ENCODE measurements around the gene SYNM.
"Not testable (repeated sequence)": the region's sequence is repeated elsewhere in the genome, so short reads cannot be mapped to it uniquely, and the experiment has no call there.

Gene SYNM, protein sequence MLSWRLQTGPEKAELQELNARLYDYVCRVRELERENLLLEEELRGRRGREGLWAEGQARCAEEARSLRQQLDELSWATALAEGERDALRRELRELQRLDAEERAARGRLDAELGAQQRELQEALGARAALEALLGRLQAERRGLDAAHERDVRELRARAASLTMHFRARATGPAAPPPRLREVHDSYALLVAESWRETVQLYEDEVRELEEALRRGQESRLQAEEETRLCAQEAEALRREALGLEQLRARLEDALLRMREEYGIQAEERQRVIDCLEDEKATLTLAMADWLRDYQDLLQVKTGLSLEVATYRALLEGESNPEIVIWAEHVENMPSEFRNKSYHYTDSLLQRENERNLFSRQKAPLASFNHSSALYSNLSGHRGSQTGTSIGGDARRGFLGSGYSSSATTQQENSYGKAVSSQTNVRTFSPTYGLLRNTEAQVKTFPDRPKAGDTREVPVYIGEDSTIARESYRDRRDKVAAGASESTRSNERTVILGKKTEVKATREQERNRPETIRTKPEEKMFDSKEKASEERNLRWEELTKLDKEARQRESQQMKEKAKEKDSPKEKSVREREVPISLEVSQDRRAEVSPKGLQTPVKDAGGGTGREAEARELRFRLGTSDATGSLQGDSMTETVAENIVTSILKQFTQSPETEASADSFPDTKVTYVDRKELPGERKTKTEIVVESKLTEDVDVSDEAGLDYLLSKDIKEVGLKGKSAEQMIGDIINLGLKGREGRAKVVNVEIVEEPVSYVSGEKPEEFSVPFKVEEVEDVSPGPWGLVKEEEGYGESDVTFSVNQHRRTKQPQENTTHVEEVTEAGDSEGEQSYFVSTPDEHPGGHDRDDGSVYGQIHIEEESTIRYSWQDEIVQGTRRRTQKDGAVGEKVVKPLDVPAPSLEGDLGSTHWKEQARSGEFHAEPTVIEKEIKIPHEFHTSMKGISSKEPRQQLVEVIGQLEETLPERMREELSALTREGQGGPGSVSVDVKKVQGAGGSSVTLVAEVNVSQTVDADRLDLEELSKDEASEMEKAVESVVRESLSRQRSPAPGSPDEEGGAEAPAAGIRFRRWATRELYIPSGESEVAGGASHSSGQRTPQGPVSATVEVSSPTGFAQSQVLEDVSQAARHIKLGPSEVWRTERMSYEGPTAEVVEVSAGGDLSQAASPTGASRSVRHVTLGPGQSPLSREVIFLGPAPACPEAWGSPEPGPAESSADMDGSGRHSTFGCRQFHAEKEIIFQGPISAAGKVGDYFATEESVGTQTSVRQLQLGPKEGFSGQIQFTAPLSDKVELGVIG (N-terminal part only)

DNA sequence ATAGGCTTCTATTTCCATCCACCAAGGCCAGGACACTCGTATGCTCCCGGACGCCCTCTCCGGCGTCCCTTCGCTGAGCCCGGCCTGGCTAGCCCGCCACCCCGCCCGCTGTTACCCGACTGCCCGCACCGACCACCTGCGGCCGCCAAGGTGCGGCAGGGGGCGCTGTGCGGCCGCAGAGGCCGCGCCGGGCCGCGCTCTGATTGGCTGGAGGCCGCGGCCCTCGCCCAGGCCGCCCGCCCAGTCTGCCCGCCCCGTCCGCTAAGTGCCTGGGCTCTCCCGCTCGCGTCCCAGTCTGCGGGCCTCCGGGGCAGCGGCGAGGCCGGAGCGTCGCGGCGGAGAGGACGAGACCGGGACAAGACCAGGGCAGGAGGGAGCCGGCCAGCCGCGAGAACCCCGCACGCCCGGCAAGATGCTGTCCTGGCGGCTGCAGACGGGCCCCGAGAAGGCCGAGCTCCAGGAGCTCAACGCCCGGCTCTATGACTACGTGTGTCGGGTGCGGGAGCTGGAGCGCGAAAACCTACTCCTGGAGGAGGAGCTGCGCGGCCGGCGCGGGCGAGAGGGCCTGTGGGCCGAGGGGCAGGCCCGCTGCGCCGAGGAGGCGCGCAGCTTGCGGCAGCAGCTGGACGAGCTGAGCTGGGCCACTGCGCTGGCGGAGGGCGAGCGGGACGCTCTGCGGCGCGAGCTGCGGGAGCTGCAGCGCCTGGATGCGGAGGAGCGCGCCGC, at the start of gene SYNM:
Gene SYNM (plus strand): TSS at position 293 of the 726 bp plus-strand sequence. CDS start 120 bp downstream, at position 413.
- peak; percentile 84 for DNase-seq

DNA sequence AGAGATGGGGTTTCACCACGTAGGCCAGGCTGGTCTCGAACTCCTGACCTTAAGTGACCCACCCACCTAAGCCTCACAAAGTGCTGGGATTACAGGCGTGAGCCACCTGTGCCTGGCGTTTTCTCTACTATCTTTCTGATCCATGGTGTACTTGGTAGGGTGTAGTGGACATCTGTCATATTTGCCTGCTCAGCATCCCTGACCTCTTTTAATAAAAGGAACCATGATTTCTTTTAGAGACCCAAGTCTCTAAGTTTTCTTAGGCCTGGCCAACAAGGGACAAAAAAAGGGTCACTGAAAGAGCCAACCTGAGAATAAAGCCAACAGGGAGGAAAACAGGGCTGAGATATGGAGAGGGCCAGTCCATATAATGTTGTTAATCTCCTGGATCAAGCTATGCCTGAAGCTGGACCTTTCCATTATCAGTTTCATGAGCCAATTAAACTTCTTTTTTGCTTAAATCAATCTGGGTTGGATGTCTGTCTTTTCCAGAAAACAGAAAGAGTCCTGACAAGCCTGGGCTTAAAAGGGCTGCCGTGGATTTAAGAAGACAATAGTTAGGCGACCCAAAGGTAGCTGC, 49.2 kb upstream of the SYNM start:
- DNase-seq, result no peak

DNA sequence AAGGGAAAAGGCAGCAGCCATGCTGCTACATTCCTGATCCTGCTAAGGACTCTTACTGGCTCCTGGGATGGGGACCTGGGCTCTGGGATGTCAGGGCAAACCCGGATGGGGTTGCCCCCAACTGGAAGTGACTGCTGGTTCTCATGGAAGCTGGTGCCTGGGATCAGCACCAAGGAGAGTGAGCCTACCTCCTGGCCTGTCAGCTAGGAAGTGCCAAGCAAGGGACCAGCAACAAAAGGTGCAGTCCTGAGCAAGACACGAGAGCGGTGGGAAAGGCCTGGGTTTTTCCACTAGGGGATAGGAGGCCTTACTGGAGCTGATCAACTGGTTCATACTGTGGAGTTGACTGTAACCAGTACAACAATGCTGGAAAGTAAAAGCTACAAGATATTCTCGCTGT, 47.9 kb upstream of the SYNM start:
- DNase-seq, result no peak

DNA sequence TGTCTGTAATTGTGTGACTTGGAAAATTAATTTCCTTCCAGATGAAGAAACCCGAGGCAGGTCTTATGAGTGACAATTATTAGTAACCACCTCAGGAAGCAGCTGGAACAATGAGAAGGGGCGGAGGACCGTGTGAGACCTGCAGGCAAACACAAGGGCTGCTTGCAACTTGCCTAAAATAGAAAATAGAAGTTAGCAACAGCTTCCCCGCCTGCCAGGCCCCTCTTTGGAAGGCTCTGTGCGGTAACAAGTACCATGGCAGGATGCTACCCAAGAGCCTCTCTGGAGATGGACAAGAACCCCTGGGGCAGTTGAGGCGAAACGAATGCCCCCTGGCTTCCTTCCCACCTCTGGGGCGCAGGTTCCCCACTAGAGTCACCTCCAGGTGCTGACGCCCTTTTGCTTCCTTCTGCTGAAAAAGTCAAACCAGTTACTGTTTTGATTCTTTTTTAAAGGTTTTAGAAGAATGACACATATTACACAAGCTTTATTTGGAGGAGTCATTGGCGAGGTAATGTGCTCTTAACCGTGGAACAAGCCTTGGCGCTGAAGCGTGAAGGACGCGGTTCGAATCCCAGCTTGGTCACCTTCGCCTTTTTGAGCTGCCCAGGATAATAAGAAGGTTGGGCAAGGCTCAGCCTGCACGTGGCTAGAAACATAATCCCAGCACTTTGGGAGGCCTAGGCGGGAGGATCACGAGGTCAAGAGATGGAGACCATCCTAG, 47.0 kb upstream of the SYNM start:
- peak; percentile 43 for DNase-seq

DNA sequence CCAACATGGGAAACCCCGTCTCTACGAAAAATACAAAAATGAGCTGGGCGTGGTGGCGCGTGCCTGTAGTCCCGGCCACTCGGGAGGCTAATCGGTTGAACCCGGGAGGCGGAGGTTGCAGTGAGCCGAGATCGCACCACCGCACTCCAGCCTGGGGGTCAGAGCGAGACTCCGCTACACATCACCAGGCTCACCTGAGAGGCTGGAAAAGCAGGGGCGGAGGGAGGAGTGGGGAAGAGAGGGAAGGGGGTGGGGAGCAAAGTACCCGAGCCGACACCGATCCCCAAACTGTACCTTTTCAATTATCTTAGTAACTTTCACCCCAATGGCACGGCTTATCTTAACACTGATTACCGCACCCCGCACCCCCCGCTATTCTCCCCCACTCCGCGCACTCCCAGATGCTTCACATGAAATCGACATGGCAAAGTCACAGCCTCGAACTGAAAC, 46.4 kb upstream of the SYNM start:
- no peak for DNase-seq

DNA sequence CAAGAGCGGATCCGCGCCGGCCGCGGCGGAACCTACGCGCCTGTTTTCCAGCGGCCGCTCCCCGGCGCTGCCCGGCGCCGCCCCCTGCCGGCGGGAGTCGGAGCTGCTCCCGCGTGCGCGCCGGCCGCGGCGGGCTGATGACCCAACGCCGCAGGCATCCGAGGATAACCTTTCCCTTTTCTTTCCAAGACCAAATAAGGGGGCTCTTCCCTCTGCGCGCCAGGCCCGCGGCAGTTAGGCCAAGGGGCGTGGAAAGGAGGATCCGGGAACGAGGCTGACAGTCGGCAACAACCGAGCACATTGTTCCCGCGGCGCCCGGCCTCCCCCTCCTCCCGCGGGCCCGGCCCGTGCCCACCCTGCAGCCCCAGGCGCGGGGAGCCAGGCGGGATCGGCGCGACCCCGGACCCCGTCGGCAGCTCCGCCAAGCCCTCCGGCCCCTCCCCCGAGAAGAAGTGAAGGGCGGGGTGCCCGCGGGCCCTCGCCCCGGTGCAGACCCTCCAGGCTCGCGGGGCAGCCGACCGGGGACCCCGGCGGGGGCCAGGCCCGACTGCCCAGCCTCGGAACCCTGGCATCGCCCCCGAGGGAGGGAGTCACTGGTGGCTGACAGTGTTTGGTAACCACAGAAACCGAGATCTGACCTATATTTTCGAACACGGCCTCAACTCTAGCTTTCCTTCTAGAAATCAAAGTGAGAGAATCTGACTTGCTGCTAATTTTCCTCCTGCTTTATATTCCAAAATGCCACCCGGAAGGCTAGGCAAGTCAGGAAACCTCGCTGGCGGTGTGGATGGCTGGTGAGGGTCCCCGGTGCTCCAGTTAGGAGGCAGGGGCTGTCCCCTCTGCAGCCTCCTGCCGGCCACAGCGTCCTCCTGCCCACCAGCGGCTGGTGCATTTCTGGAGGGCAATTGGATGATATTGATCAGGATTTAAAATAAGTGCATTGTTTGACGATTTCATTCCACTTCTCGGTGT, 45.6 kb upstream of the SYNM start:
- DNase-seq, result peak; percentile 94

DNA sequence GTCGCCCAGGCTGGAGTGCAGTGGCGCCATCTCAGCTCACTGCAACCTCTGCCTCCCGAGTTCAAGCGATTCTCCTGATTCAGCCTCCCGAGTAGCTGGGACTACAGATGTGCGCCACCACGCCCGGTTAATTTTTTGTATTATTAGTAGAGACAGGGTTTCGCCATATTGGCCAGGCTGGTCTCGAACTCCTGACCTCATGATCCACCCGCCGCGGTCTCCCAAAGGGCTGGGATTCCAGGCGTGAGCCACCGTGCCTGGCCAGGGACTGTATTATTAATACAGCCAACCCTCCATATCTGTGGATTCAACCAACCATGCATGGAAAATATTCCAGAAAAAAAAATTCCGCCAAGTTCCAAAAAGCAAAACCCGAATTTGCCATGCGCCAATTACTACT, 44.7 kb upstream of the SYNM start:
- DNase-seq, result not testable (repeated sequence)

DNA sequence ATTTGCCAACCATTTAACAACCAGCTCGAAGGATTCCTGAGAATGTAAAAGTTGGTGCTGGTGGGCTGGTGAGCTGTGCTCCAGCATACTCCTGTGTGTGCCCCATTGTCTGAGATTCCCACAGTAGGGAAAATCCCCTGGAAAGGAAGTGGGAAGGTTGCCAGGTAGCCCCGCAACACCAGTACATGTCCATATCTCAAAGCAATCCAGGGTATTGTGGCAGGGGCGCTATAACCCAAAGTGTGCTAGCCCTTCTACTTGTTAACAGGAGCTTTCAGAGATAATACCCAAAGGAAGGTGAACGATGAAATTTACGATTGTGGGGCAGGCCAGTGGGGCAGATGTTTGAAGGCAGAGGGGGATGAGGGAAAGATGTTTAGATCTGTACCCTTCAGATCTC, 42.7 kb upstream of the SYNM start:
- DNase-seq, result no peak

DNA sequence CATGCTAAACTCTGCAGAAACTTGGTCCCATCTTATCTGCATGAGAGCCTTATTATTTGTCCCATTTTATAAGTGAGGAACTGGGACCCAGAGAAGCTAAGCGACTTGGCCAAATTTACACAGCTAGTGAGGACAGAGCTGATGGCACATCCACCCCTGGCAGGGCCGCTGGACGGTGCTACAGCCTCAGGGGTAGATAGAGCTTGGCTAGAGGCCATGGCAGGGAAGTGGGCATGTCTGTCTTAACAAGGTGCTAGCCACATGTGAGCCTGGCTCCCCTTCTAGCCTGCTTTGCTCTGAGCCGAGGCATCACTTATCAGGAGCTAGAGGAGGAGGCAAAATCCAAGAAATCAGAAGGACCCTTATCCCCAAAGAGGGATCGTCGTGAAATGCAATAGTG, 36.7 kb upstream of the SYNM start:
- DNase-seq, result no peak

DNA sequence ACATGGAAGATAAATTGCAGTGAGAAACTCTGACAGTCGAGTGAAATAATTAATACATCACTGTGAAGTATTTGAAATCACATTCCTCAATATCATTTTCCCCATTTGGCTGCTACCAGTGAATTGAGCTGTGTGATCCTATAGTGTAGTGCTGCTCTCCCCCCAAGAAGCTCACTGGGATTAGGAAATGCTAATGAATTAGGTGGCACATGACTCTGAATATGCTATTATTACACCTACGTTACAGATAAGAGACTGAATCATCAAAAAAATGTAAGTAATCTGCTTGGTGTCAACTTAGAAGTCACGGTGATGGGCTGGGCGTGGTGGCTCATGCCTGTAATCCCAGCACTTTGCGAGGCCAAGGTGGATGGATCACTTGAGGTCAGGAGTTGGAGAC, 34.7 kb upstream of the SYNM start:
- no peak for DNase-seq

DNA sequence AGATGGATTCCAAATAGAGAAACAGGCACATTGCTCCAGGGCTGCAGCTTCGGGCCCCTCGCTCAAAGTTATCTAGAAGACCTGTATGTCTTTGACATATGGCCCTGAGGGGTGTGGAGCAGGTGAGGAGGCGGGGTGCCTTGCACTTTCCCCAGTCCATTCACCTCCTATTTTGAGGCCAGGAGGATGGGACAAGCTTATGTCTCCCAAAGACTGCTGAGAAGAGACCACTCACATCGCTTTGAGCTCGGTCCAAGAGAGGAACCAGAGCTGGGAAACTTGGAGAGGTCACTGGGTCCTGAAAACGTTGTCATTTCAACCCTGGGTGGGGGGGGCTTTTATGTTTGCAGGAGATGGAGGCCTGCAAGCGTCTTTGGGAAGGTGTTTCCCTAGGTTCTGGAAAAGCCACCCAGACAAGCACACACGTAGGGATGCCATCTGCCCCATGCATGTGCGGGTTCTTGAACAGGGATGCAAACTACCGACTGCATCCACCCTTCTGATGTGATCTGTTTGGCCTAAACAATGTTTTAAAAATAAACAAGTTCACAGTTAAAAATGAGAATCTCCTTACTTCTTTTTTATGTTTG, 33.7 kb upstream of the SYNM start:
- DNase-seq, result no peak

DNA sequence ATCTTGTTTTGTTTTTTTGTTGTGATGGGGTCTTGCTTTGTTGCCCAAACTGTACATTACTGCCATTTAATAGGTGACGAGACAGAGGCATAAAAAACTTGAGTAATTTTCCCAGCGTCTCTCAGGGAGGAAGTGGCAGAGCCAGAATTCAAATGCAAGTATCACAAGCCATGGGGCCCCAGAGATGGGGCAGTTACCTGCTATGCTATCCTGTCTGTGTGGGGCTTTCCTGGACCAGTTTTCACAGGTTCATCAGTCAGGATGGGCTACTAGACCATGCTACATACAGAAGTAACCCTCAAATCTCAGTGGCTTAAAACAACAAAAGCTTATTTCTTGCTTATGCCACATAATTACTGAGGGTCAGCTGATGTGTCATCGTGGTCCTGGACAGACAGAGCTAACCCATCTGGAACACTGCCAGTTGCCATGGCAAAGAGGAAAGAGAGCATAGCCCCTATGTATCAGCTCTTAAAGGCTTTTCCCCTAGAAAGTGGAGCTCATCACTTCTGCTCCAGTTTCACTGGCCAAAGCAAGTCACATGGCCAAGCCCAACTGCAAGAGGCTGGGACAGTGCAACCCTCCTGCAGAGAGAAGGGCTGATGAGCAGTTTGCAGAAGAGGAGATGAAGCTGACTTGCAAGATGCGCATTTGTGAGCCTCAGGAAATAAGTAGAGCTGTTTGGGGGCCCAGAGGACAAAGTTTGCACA, 31.7 kb upstream of the SYNM start:
- no peak for DNase-seq

DNA sequence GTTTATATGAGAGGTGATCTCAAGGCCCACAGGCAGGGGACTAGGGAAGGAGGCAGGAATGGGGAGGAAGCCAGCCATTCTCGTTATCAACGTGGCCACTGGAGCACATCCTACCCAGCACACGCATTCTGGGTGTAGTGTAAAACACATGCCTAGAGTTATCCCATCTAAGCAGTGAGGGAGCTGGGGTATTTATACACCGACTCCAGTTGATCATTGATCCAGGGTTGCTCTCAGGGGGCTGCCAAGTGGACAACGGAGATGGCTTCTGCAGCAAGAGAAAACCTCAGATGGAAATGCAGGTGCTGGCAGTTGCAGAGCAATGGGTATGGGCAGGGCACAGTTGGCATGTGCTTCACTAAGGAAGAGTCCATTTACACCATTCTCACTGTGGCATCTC, 30.4 kb upstream of the SYNM start:
- DNase-seq, result no peak

DNA sequence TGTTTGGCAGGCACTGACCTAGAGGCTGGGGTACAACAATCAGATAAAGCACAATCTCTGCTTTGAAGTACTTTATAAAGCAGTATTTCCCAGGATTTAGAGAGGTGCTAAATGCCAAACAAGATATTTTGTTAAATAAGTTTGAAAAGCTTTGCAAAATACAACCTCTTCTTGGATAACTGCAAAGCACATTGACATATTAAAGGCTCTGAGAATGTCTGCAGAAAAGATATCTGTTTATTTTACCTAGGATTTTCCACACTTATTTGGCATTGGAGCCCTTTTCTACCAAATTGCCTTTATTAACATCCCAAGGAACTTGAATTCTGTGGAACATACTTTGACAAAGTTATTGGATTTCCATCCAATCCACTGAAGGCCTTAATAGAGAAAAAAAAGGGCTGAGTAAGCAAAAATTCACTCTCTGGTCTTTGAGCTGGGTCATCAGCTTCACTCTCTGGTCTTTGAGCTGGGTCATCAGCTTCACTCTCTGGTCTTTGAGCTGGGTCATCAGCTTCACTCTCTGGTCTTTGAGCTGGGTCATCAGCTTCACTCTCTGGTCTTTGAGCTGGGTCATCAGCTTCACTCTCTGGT, 29.7 kb upstream of the SYNM start:
- DNase-seq, result not testable (repeated sequence)

DNA sequence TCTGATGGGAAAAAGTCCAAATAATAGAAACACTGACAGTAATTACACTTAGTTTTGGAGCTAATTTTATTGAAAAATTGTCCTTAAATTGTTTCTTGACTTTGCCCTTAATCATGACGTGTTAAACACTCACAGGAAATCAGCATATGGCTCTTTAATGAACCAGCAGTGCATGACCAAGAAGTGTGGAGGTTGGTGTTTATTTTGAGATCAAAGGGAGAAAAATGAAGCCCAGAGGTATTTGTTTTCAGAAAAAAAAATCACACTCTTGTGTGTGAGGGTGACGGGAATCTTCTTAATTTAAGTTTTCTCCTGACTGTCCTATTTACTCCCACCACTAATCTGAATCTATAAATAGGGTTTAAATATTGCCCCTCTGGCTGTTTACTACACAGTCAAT, 28.8 kb upstream of the SYNM start:
- DNase-seq, result no peak

DNA sequence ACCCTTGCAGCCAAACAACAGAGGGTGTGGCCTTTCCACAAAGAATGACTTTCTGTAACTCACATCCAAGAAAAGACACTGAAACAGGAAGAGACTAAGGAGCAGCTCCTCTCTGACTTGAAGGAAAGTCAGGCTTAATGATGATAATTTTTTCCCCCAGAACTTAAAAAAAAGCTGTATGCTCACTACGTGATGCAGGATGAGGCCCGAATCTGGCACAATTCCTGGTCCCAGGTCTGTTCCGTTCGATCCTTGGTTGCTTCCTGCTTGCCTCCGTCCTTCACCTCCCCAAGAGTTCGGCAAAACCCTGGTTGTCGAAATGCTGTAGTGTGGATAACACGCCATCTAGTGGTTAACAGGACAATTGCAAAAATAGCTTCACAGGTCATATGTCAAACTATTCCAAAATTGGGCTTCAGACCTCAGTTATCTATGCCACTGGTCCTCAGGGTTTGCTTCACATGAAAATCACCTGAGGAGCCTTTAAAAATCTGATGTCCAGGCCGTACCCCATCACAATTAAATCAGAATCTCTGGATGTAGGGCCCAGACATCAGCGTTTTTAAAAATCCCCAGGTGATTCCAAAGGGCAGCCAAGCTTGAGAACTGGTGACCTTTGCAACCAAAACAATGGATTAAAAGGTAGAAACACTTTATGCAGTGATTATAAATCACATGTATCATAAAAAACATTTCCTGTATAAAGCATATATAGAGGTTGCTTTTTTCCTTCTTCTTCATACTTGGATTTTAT, 28.1 kb upstream of the SYNM start:
- peak; percentile 75 for DNase-seq

DNA sequence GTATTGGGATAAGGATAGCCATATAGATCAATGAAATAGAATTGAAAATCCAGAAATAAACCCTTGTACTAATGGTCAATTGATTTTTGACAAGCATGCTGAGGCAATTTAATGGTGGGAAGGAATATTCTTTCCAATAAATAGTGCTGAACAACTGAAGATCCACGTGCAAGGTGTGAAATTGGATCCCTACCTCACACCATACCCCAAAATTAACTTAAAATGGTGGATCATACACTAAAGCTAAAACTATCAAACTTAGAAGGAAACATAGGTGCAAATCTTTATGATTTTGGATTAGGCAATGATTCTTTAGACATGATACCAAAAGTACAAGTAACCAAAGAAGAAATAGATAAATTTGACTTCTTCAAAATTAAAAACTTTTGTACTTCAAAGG, 22.1 kb upstream of the SYNM start:
- no peak for DNase-seq

DNA sequence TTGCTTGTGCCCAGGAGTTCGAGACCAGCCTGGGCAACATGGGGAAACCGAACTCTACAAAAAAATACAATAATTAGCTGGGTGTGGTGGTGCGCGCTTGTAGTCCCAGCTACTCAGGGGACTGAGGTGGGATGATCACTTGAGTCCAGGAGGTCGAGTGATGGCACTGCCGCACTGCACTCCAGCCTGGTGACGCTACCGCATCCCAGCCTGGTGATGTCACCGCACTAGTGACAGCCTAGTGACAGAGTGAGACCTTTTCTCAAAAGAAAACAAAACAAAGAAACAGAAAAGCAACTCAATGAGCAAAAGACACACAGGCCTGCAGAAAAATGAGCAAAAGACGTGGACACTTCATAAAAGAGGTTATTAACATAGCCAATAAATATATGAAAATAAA, 19.9 kb upstream of the SYNM start:
- no peak for DNase-seq
